GM12872 (cell line): ENCODE measurements around the gene ADIPOQ.

Source experiments
- CTCF ChIP-seq: IDR thresholded peaks from 3 replicates; pipeline ENCODE4 v1.5.1; 2011; ENCODE audit warnings: low read depth, mild to moderate bottlenecking, low read length, moderate library complexity; ENCODE audit not compliant: insufficient read depth

Gene ADIPOQ

GRCh38 chr3:186842426-186843038, at the start of gene ADIPOQ:
TSS of gene ADIPOQ (plus strand) at chr3:186842710. CDS start at chr3:186853059, 10,349 bp downstream.
- TF ChIP-seq CTCF, result no peak

- TF ChIP-seq CTCF, result no peak
These were observed 44.2 kb upstream of the ADIPOQ start for GRCh38 chr3:186798239-186798874.

GRCh38 chr3:186800285-186800684, 42.2 kb upstream of the ADIPOQ start:
- TF ChIP-seq CTCF, result no peak

GRCh38 chr3:186802701-186803100, 39.8 kb upstream of the ADIPOQ start:
- no peak for TF ChIP-seq CTCF

GRCh38 chr3:186806089-186807055, 36.1 kb upstream of the ADIPOQ start, which contains the start of gene RFC4:
TSS of gene RFC4 (minus strand) at chr3:186806482. CDS start at chr3:186804713, 1,769 bp downstream.
- TF ChIP-seq CTCF, result no peak

GRCh38 chr3:186807231-186807630, 35.3 kb upstream of the ADIPOQ start:
- TF ChIP-seq CTCF, result no peak
